T47D (cell line): ENCODE results near the gene FAM168A.

Source experiments
- DNase-seq, 2 experiments: peaks; one replicate each; pipeline versions ENCODE4 v3.0.0 to v3.0.0-alpha.2; 2011 to 2012; ENCODE audit warnings: low read depth in 1 of 2, low spot score in 1 of 2
- JUND ChIP-seq: IDR thresholded peaks from 2 replicates; pipeline ENCODE4 v1.6.1; 2012; ENCODE audit warnings: low read depth
- in situ Hi-C: cut with HindIII; loops from 2 replicates; pipeline ENCODE4 v1.10.0; 2016; ENCODE audit warnings: low sequenced_read_pairs, low pct_unique_long_range_greater_than_20kb

Gene FAM168A

GRCh38 chr11:73538381-73538872, 59.5 kb downstream of the FAM168A start:
- in situ Hi-C loops = no loop called here
- no peak for TF ChIP-seq JUND
- no peak for DNase-seq

- no peak for DNase-seq
- in situ Hi-C loops = no loop called here
- TF ChIP-seq JUND = no peak
Measured at GRCh38 chr11:73537969-73538368, 59.9 kb downstream of the FAM168A start.

GRCh38 chr11:73536961-73537360, 61.0 kb downstream of the FAM168A start:
- TF ChIP-seq JUND = no peak
- DNase-seq = no peak
- in situ Hi-C loops = no loop called here

GRCh38 chr11:73532310-73532709, 65.6 kb downstream of the FAM168A start:
- in situ Hi-C loops = no loop called here
- no peak for DNase-seq
- no peak for TF ChIP-seq JUND

GRCh38 chr11:73531386-73531785, 66.5 kb downstream of the FAM168A start:
- no peak for TF ChIP-seq JUND
- in situ Hi-C loops = no loop called here
- no peak for DNase-seq

GRCh38 chr11:73530109-73530508, 67.8 kb downstream of the FAM168A start:
- DNase-seq = peak in 1 of 2 experiments; percentile 40
- TF ChIP-seq JUND = no peak
- in situ Hi-C loops = no loop called here

- in situ Hi-C loops = no loop called here
Measured at GRCh38 chr11:73529204-73529530, 68.7 kb downstream of the FAM168A start.

GRCh38 chr11:73528483-73529203, 69.3 kb downstream of the FAM168A start:
- DNase-seq = peak in 1 of 2 experiments; percentile 38
- no peak for TF ChIP-seq JUND
- in situ Hi-C loops = no loop called here

More at GRCh38 chr11:73529204-73529530, 68.7 kb downstream of the FAM168A start:
- no peak for TF ChIP-seq JUND
- DNase-seq = no peak

- in situ Hi-C loops = no loop called here
- no peak for TF ChIP-seq JUND
- DNase-seq = peak in 1 of 2 experiments; percentile 29
Measured at GRCh38 chr11:73528013-73528412, 69.9 kb downstream of the FAM168A start.

GRCh38 chr11:73525611-73526010, 72.3 kb downstream of the FAM168A start:
- DNase-seq = no peak
- in situ Hi-C loops = no loop called here
- no peak for TF ChIP-seq JUND

- no peak for DNase-seq
- TF ChIP-seq JUND = no peak
- in situ Hi-C loops = no loop called here
Measured at GRCh38 chr11:73524774-73525173, 73.1 kb downstream of the FAM168A start.

- no peak for TF ChIP-seq JUND
- DNase-seq = no peak
- in situ Hi-C loops = no loop called here
Measured at GRCh38 chr11:73521621-73522020, 76.3 kb downstream of the FAM168A start.

- DNase-seq = no peak
- no peak for TF ChIP-seq JUND
- in situ Hi-C loops = no loop called here
Measured at GRCh38 chr11:73520353-73521061, 77.4 kb downstream of the FAM168A start.
